A549 (cell line): ENCODE measurements around the gene ITGA2.

Experiments
- EP300 ChIP-seq, 2 experiments: fragments of >200 bp; sonication (Bioruptor Twin); formaldehyde crosslinking; IDR thresholded peaks; 2 replicates in 1 of 2; 3 replicates in 1 of 2; pipeline ENCODE4 v1.6.1; 2016 to 2017
- RAD21 ChIP-seq, 2 experiments: fragments of >200 bp in 1 of 2; sonication (Bioruptor Twin) in 1 of 2; formaldehyde crosslinking in 1 of 2; IDR thresholded peaks in 1 of 2; conservative IDR thresholded peaks in 1 of 2; 2 replicates in 1 of 2; 3 replicates in 1 of 2; pipeline ENCODE4 v1.6.1; 2012 to 2018; ENCODE audit warnings: inconsistent platforms in 1 of 2
- RCOR1 ChIP-seq: fragments of 150-350 bp; IDR thresholded peaks from 2 replicates; pipeline ENCODE4 v1.6.1; 2014; ENCODE audit warnings: antibody characterized with exemption, low read length, low read depth
- RFX5 ChIP-seq: fragments of 450-650 bp; IDR thresholded peaks from 2 replicates; pipeline ENCODE4 v1.7.1; 2014; ENCODE audit warnings: antibody characterized with exemption, mild to moderate bottlenecking, moderate library complexity
- TF ChIP-seq, protein P1 (sequence below): IDR thresholded peaks from 2 replicates; pipeline ENCODE4 v1.6.1; 2012
- TF ChIP-seq, protein P2 (sequence below): fragments of 200-600 bp; sonication (generic); IDR thresholded peaks from 2 replicates; pipeline ENCODE4 v1.6.1; 2016; ENCODE audit warnings: antibody characterized with exemption, mild to moderate bottlenecking, moderate library complexity
- TF ChIP-seq, protein P3 (sequence below): fragments of 150-350 bp; IDR thresholded peaks from 2 replicates; pipeline ENCODE4 v1.6.1; 2014; ENCODE audit warnings: low read depth, mild to moderate bottlenecking, low read length
- TF ChIP-seq, protein P4 (sequence below): fragments of >200 bp; sonication (Bioruptor Twin); formaldehyde crosslinking; IDR thresholded peaks from 3 replicates; pipeline ENCODE4 v1.5.1; 2016

DNA sequence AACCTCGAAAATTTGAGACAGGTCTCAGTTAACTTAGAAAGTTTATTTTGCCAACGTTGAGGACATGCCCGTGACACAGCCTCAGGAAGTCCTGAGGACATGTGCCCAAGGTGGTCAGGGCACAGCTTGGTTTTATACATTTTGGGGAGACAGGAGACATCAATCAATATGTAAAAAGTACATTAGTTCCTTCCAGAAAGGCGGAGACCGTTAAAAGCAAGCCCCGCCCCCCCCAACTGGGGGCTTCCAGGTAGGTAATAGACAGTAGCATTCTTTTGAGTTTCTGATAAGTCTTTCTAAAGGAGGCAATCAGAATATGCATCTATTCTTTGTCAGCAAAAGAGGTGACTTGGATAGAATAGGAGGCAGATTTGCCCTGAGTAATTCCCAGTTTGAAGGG is 121.0 kb downstream of the ITGA2 start:
- TF ChIP-seq, protein P1, sequence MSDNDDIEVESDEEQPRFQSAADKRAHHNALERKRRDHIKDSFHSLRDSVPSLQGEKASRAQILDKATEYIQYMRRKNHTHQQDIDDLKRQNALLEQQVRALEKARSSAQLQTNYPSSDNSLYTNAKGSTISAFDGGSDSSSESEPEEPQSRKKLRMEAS: no peak
- TF ChIP-seq, protein P2, sequence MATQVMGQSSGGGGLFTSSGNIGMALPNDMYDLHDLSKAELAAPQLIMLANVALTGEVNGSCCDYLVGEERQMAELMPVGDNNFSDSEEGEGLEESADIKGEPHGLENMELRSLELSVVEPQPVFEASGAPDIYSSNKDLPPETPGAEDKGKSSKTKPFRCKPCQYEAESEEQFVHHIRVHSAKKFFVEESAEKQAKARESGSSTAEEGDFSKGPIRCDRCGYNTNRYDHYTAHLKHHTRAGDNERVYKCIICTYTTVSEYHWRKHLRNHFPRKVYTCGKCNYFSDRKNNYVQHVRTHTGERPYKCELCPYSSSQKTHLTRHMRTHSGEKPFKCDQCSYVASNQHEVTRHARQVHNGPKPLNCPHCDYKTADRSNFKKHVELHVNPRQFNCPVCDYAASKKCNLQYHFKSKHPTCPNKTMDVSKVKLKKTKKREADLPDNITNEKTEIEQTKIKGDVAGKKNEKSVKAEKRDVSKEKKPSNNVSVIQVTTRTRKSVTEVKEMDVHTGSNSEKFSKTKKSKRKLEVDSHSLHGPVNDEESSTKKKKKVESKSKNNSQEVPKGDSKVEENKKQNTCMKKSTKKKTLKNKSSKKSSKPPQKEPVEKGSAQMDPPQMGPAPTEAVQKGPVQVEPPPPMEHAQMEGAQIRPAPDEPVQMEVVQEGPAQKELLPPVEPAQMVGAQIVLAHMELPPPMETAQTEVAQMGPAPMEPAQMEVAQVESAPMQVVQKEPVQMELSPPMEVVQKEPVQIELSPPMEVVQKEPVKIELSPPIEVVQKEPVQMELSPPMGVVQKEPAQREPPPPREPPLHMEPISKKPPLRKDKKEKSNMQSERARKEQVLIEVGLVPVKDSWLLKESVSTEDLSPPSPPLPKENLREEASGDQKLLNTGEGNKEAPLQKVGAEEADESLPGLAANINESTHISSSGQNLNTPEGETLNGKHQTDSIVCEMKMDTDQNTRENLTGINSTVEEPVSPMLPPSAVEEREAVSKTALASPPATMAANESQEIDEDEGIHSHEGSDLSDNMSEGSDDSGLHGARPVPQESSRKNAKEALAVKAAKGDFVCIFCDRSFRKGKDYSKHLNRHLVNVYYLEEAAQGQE: no peak
- TF ChIP-seq, protein P3, sequence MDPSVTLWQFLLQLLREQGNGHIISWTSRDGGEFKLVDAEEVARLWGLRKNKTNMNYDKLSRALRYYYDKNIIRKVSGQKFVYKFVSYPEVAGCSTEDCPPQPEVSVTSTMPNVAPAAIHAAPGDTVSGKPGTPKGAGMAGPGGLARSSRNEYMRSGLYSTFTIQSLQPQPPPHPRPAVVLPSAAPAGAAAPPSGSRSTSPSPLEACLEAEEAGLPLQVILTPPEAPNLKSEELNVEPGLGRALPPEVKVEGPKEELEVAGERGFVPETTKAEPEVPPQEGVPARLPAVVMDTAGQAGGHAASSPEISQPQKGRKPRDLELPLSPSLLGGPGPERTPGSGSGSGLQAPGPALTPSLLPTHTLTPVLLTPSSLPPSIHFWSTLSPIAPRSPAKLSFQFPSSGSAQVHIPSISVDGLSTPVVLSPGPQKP: no peak
- TF ChIP-seq, protein P4, sequence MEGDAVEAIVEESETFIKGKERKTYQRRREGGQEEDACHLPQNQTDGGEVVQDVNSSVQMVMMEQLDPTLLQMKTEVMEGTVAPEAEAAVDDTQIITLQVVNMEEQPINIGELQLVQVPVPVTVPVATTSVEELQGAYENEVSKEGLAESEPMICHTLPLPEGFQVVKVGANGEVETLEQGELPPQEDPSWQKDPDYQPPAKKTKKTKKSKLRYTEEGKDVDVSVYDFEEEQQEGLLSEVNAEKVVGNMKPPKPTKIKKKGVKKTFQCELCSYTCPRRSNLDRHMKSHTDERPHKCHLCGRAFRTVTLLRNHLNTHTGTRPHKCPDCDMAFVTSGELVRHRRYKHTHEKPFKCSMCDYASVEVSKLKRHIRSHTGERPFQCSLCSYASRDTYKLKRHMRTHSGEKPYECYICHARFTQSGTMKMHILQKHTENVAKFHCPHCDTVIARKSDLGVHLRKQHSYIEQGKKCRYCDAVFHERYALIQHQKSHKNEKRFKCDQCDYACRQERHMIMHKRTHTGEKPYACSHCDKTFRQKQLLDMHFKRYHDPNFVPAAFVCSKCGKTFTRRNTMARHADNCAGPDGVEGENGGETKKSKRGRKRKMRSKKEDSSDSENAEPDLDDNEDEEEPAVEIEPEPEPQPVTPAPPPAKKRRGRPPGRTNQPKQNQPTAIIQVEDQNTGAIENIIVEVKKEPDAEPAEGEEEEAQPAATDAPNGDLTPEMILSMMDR: no peak
- no peak for TF ChIP-seq RAD21 (conservative IDR thresholded peaks at IDR 0.05 in 1 of 2, IDR thresholded peaks at IDR 0.05 in 1 of 2)
- no peak for TF ChIP-seq RFX5
- TF ChIP-seq EP300 (IDR thresholded peaks at IDR 0.05): no peak
- no peak for TF ChIP-seq RCOR1
